Measurements from ENCODE around the gene VTI1A. TPM values are rescaled to one million over a fixed set of nuclear protein-coding genes. Genes with fewer than 3 reads are reported as not detected.

VTI1A gene
- total RNA-seq, 1 experiment from 2014 or later: 18.1 TPM

DNA sequence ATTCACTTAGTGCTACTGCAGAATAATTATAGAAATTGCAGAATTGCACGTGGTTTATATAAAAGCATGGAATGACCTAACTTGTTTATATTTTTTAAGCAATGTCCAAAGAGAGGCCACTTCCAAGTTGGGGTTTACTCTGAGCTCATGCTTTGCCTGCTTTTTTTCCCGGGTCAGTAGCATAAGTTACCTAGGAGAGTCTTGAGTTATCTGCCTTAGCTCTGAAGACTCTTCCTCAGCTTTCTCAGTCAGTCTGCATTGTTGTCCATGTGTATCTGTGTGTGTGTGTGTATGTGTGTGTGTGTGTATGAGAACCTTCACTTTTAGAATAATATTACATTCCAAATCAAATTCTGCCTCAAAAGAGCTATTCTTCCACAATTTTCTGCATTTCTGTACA is 263.5 kb downstream of the VTI1A start:
- no peaks in the 10 kb centered on the region for H3K36me3 ChIP-seq (ENCODE audit: low read depth)
- H3K79me2 ChIP-seq (ENCODE audit: low read depth): no peaks in the 10 kb centered on the region
- no peaks in the 10 kb centered on the region for H3K4me1 ChIP-seq (replicated peaks; ENCODE audit: insufficient read depth)
- intact Hi-C loops (cut with micrococcal nuclease; ENCODE audit: unreplicated experiment): no loop called here
- POLR2A ChIA-PET (ENCODE audit: unreplicated experiment): no interaction called here
- H3K4me2 ChIP-seq: no peak overlapping the region
- no peak overlapping the region for H3K27ac ChIP-seq
- H4K20me1 ChIP-seq (ENCODE audit: insufficient read depth): no peaks in the 10 kb centered on the region
- no peaks in the 10 kb centered on the region for H3K27me3 ChIP-seq (ENCODE audit: insufficient read depth, low read depth)
- DNase-seq: no peak
- TF ChIP-seq EZH2 (IDR thresholded peaks at IDR 0.05; ENCODE audit: low read depth): no peak
- TF ChIP-seq, protein P1, sequence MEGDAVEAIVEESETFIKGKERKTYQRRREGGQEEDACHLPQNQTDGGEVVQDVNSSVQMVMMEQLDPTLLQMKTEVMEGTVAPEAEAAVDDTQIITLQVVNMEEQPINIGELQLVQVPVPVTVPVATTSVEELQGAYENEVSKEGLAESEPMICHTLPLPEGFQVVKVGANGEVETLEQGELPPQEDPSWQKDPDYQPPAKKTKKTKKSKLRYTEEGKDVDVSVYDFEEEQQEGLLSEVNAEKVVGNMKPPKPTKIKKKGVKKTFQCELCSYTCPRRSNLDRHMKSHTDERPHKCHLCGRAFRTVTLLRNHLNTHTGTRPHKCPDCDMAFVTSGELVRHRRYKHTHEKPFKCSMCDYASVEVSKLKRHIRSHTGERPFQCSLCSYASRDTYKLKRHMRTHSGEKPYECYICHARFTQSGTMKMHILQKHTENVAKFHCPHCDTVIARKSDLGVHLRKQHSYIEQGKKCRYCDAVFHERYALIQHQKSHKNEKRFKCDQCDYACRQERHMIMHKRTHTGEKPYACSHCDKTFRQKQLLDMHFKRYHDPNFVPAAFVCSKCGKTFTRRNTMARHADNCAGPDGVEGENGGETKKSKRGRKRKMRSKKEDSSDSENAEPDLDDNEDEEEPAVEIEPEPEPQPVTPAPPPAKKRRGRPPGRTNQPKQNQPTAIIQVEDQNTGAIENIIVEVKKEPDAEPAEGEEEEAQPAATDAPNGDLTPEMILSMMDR (conservative IDR thresholded peaks at IDR 0.05): no peak
- H2AFZ ChIP-seq: no peak overlapping the region
- no peak overlapping the region for H3K4me3 ChIP-seq
- H3F3A ChIP-seq (ENCODE audit: insufficient read depth, low read depth): no peaks in the 10 kb centered on the region
- H3K9me2 ChIP-seq (ENCODE audit: insufficient read depth): no peaks in the 10 kb centered on the region
- H3K9me3 ChIP-seq (ENCODE audit: insufficient read depth, low read depth): no peaks in the 10 kb centered on the region
- BruUV-seq (replicated peaks): no TSS peak
- CTCF ChIA-PET: no interaction called here

DNA sequence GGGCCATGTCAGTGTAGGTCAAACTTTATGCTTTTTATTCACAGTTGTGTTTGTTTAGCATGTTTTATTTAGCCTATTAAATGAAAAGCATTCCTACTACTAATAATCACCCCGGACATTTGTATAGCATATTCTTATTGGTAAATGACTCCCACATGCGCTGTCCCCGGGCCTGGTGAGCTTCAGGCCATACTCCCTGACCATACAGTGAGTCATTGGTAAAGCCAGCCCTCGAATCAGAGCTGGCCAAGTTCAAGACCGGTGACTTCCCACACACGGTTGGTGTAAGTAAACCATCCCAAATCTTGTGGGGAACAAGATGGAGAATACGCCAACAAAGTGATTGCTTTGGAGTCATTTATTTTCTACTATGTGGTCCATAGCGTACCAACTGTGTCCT is 264.4 kb downstream of the VTI1A start:
- ChIA-PET CTCF (no interaction called here), POLR2A (ENCODE audit: unreplicated experiment) (no interaction called here)
- Histone ChIP-seq H3K4me1 (replicated peaks; ENCODE audit: insufficient read depth) (no peaks in the 10 kb centered on the region), H3K9me2 (ENCODE audit: insufficient read depth) (no peaks in the 10 kb centered on the region), H3K27ac (no peak overlapping the region), H3K9me3 (ENCODE audit: insufficient read depth, low read depth) (no peaks in the 10 kb centered on the region), H3K27me3 (ENCODE audit: insufficient read depth, low read depth) (no peaks in the 10 kb centered on the region), H3K79me2 (ENCODE audit: low read depth) (no peaks in the 10 kb centered on the region), H3F3A (ENCODE audit: insufficient read depth, low read depth) (no peaks in the 10 kb centered on the region), H3K4me2 (no peak overlapping the region), H3K4me3 (no peak overlapping the region), H4K20me1 (ENCODE audit: insufficient read depth) (no peaks in the 10 kb centered on the region), H2AFZ (no peak overlapping the region), H3K36me3 (ENCODE audit: low read depth) (no peaks in the 10 kb centered on the region)
- no TSS peak for BruUV-seq (replicated peaks)
- TF ChIP-seq EZH2 (IDR thresholded peaks at IDR 0.05; ENCODE audit: low read depth): no peak
- TF ChIP-seq, protein P1 (conservative IDR thresholded peaks at IDR 0.05): no peak
- no peak for DNase-seq
- intact Hi-C loops (cut with micrococcal nuclease; ENCODE audit: unreplicated experiment): no loop called here

GRCh38 chr10:112712536-112712935 is 265.5 kb downstream of the VTI1A start:
- Histone ChIP-seq H3K9me2 (ENCODE audit: insufficient read depth) (no peaks in the 10 kb centered on the region), H3K27me3 (ENCODE audit: insufficient read depth, low read depth) (no peaks in the 10 kb centered on the region), H3K36me3 (ENCODE audit: low read depth) (no peaks in the 10 kb centered on the region), H3K27ac (no peak overlapping the region), H3K9me3 (ENCODE audit: insufficient read depth, low read depth) (no peaks in the 10 kb centered on the region), H3K4me3 (no peak overlapping the region), H3K4me1 (replicated peaks; ENCODE audit: insufficient read depth) (no peaks in the 10 kb centered on the region), H2AFZ (no peak overlapping the region), H3K4me2 (no peak overlapping the region), H4K20me1 (ENCODE audit: insufficient read depth) (no peaks in the 10 kb centered on the region), H3K79me2 (ENCODE audit: low read depth) (no peaks in the 10 kb centered on the region), H3F3A (ENCODE audit: insufficient read depth, low read depth) (no peaks in the 10 kb centered on the region)
- DNase-seq: no peak
- ChIA-PET POLR2A (ENCODE audit: unreplicated experiment) (no interaction called here), CTCF (no interaction called here)
- intact Hi-C loops (cut with micrococcal nuclease; ENCODE audit: unreplicated experiment): no loop called here
- TF ChIP-seq, protein P1 (conservative IDR thresholded peaks at IDR 0.05): no peak
- no peak for TF ChIP-seq EZH2 (IDR thresholded peaks at IDR 0.05; ENCODE audit: low read depth)
- BruUV-seq (replicated peaks): no TSS peak
